Superior temporal gyrus (tissue), 1 donor: ENCODE data around the gene NOLC1.

ENCODE experiments used
- DNase-seq: peaks from one replicate; pipeline ENCODE4 v3.0.0-alpha.2; 2016; ENCODE audit errors: extremely low spot score

Gene NOLC1

GRCh38 chr10:102200751-102201640, 48.8 kb downstream of the NOLC1 start:
- no peak for DNase-seq

- no peak for DNase-seq
Observed at GRCh38 chr10:102202386-102202785, 50.2 kb downstream of the NOLC1 start.

GRCh38 chr10:102208311-102209035, 56.3 kb downstream of the NOLC1 start:
- DNase-seq, result no peak

- DNase-seq, result no peak
Observed at GRCh38 chr10:102211615-102212299, 59.6 kb downstream of the NOLC1 start.
